ENCODE measurements around the gene NLGN4X.

GRCh38 chrX:6074532-6074931 is 154.1 kb downstream of the NLGN4X start:
- no peak for TF ChIP-seq CTCF (IDR thresholded peaks at IDR 0.05; ENCODE audit: low read depth, low read length)
- TF ChIP-seq EZH2phosphoT487 (IDR thresholded peaks at IDR 0.05; ENCODE audit: low read depth), result no peak
